ENCODE results near the gene TMEM120A. TPM values are rescaled to one million over a fixed set of nuclear protein-coding genes. Genes with fewer than 3 reads are reported as not detected.

Gene TMEM120A
- total and polyA plus RNA-seq, 9 donors, result 44.4 to 170 (median 102) TPM

GRCh38 chr7:76002139-76002538 is 7.7 kb upstream of the TMEM120A start:
- Histone ChIP-seq H3K4me3 (no peak overlapping the region), H3K27me3 (no peaks in the 10 kb centered on the region), H3K4me1 (ENCODE audit: insufficient read depth) (no peaks in the 10 kb centered on the region), H3K27ac (no peak overlapping the region), H3K36me3 (no peaks in the 10 kb centered on the region), H3K9me3 (no peaks in the 10 kb centered on the region)
- no peak for TF ChIP-seq EP300 (IDR thresholded peaks at IDR 0.05)
- TF ChIP-seq CTCF (IDR thresholded peaks at IDR 0.05), result no peak
- no peak for TF ChIP-seq POLR2A (IDR thresholded peaks at IDR 0.05)
- intact Hi-C loops (cut with DNase I), result no loop called here
- WGBS, 3 donors, result 91 to 96% (median 93%) methylated on average over 6 of the region's 6 CpGs
- peak in 2 of 5 donors; percentile 7 to 14 for DNase-seq

GRCh38 chr7:76000566-76000965 is 6.2 kb upstream of the TMEM120A start:
- H3K4me3 ChIP-seq, result no peak overlapping the region

GRCh38 chr7:75998038-75998437 is 3.6 kb upstream of the TMEM120A start:
- 97 to 100% (median 100%) methylated on average over 1 of the region's 1 CpG for WGBS, 3 donors
- Histone ChIP-seq H3K27me3 (no peaks in the 10 kb centered on the region), H3K27ac (no peak overlapping the region), H3K4me3 (no peak overlapping the region), H3K9me3 (no peaks in the 10 kb centered on the region), H3K4me1 (ENCODE audit: insufficient read depth) (peaks cover 9% of the 10 kb centered on the region), H3K36me3 (no peaks in the 10 kb centered on the region)
- intact Hi-C loops (cut with DNase I), result loop anchor here in 1 of 4 donors (10.0 kb wide), 1 partner anchor 123 kb away; the partner anchor contains the start of gene RHBDD2
- TF ChIP-seq EP300 (IDR thresholded peaks at IDR 0.05) (no peak), POLR2A (IDR thresholded peaks at IDR 0.05) (no peak), CTCF (IDR thresholded peaks at IDR 0.05) (no peak)
- DNase-seq, result no peak

More at GRCh38 chr7:76000566-76000965, 6.2 kb upstream of the TMEM120A start:
- Histone ChIP-seq H3K36me3 (no peaks in the 10 kb centered on the region), H3K4me1 (ENCODE audit: insufficient read depth) (no peaks in the 10 kb centered on the region), H3K27ac (no peak overlapping the region), H3K9me3 (no peaks in the 10 kb centered on the region), H3K27me3 (no peaks in the 10 kb centered on the region)
- peak in 1 of 5 donors; percentile 20 for DNase-seq
- intact Hi-C loops (cut with DNase I), result no loop called here
- WGBS, 3 donors, result 89 to 94% (median 92%) methylated on average over 11 of the region's 11 CpGs
- TF ChIP-seq EP300 (IDR thresholded peaks at IDR 0.05) (no peak), CTCF (IDR thresholded peaks at IDR 0.05) (no peak), POLR2A (IDR thresholded peaks at IDR 0.05) (no peak)

GRCh38 chr7:75996476-75996875 is 2.1 kb upstream of the TMEM120A start:
- WGBS, 3 donors, result 57 to 70% (median 70%) methylated on average over 4 of the region's 4 CpGs
- intact Hi-C loops (cut with DNase I), result loop anchor here in 1 of 4 donors (10.0 kb wide), 1 partner anchor 122 kb away; the partner anchor contains the start of gene RHBDD2

More at GRCh38 chr7:75996476-75996875, 2.1 kb upstream of the TMEM120A start:
- H3K4me1 ChIP-seq (ENCODE audit: insufficient read depth), result peaks cover 9% of the 10 kb centered on the region
- H3K4me3 ChIP-seq, result no peak overlapping the region
- H3K27ac ChIP-seq, result peak overlapping the region in 1 of 2 donors; percentile 3
- peak in 2 of 5 donors; percentile 10 to 24 for DNase-seq
- no peak for TF ChIP-seq CTCF (IDR thresholded peaks at IDR 0.05)
- H3K36me3 ChIP-seq, result no peaks in the 10 kb centered on the region
- no peaks in the 10 kb centered on the region for H3K9me3 ChIP-seq
- no peaks in the 10 kb centered on the region for H3K27me3 ChIP-seq

All from ovary (tissue), 9 donors.